ENCODE data around the gene PKD2.

- TF ChIP-seq, protein P1, sequence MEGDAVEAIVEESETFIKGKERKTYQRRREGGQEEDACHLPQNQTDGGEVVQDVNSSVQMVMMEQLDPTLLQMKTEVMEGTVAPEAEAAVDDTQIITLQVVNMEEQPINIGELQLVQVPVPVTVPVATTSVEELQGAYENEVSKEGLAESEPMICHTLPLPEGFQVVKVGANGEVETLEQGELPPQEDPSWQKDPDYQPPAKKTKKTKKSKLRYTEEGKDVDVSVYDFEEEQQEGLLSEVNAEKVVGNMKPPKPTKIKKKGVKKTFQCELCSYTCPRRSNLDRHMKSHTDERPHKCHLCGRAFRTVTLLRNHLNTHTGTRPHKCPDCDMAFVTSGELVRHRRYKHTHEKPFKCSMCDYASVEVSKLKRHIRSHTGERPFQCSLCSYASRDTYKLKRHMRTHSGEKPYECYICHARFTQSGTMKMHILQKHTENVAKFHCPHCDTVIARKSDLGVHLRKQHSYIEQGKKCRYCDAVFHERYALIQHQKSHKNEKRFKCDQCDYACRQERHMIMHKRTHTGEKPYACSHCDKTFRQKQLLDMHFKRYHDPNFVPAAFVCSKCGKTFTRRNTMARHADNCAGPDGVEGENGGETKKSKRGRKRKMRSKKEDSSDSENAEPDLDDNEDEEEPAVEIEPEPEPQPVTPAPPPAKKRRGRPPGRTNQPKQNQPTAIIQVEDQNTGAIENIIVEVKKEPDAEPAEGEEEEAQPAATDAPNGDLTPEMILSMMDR (IDR thresholded peaks at IDR 0.05), result peak in 1 of 4 experiments; percentile 28
- TF ChIP-seq POLR2AphosphoS5 (IDR thresholded peaks at IDR 0.05) (no peak), POLR2A (IDR thresholded peaks at IDR 0.05) (no peak)
Observed at GRCh38 chr4:88054901-88055300, 47.5 kb downstream of the PKD2 start.

Data from sigmoid colon (tissue), 4 donors.